ENCODE data around the gene CRIP2. TPM values are rescaled to one million over a fixed set of nuclear protein-coding genes. Genes with fewer than 3 reads are reported as not detected.

CRIP2 gene
- total RNA-seq, 1 donor from 2014 or later = 71.8 TPM

GRCh38 chr14:105447651-105448640 lies 26.7 kb upstream of the CRIP2 start:
- Mint-ChIP-seq H3K9me3 (ENCODE audit: unreplicated experiment) (no peaks in the 10 kb centered on the region), H3K4me3 (ENCODE audit: unreplicated experiment) (no peak overlapping the region), H3K27ac (ENCODE audit: unreplicated experiment) (peak overlapping the region; percentile 26), H3K36me3 (ENCODE audit: low read depth, unreplicated experiment) (no peaks in the 10 kb centered on the region), H3K27me3 (ENCODE audit: low read depth, unreplicated experiment) (no peaks in the 10 kb centered on the region), H3K4me1 (ENCODE audit: low read depth, unreplicated experiment) (no peaks in the 10 kb centered on the region)
- Histone ChIP-seq H3K36me3 (ENCODE audit: insufficient read depth, low read length) (peaks cover 1% of the 10 kb centered on the region), H3K27ac (ENCODE audit: low read depth, low read length) (peak overlapping the region; percentile 5), H3K9me3 (ENCODE audit: insufficient read depth, low read depth, low read length) (no peaks in the 10 kb centered on the region), H4K20me1 (ENCODE audit: insufficient read depth, low read length) (peaks cover 47% of the 10 kb centered on the region), H2AFZ (ENCODE audit: low read depth, low read length) (no peak overlapping the region), H3K9ac (ENCODE audit: low read length) (peak overlapping the region; percentile 35), H3K4me2 (ENCODE audit: low read length) (no peak overlapping the region), H3K4me3 (ENCODE audit: insufficient read depth, low read depth, low read length) (no peak overlapping the region), H3K79me2 (ENCODE audit: insufficient read depth, low read length) (peaks cover 37% of the 10 kb centered on the region), H3K4me1 (ENCODE audit: insufficient read depth, low read length) (no peaks in the 10 kb centered on the region), H3K27me3 (ENCODE audit: insufficient read depth, low read length) (no peaks in the 10 kb centered on the region)
- no peak for TF ChIP-seq EZH2 (IDR thresholded peaks at IDR 0.05; ENCODE audit: insufficient read depth, low read length)
- TF ChIP-seq CTCF (IDR thresholded peaks at IDR 0.05; ENCODE audit: insufficient read depth, low read depth, low read length) = no peak
- FAIRE-seq (no peak), DNase-seq (ENCODE audit: low read depth) (no peak)

GRCh38 chr14:105448706-105449111 lies 25.9 kb upstream of the CRIP2 start:
- H3K4me3 ChIP-seq (ENCODE audit: insufficient read depth, low read depth, low read length) = no peak overlapping the region
- H3K79me2 ChIP-seq (ENCODE audit: insufficient read depth, low read length) = peaks cover 37% of the 10 kb centered on the region
- Mint-ChIP-seq H3K4me1 (ENCODE audit: low read depth, unreplicated experiment) (no peaks in the 10 kb centered on the region), H3K9me3 (ENCODE audit: unreplicated experiment) (no peaks in the 10 kb centered on the region), H3K27ac (ENCODE audit: unreplicated experiment) (peak overlapping the region; percentile 26), H3K27me3 (ENCODE audit: low read depth, unreplicated experiment) (no peaks in the 10 kb centered on the region), H3K36me3 (ENCODE audit: low read depth, unreplicated experiment) (no peaks in the 10 kb centered on the region), H3K4me3 (ENCODE audit: unreplicated experiment) (no peak overlapping the region)
- FAIRE-seq (no peak), DNase-seq (ENCODE audit: low read depth) (peak; percentile 10)
- H3K9me3 ChIP-seq (ENCODE audit: insufficient read depth, low read depth, low read length) = no peaks in the 10 kb centered on the region
- H3K9ac ChIP-seq (ENCODE audit: low read length) = peak overlapping the region; percentile 35
- no peaks in the 10 kb centered on the region for H3K4me1 ChIP-seq (ENCODE audit: insufficient read depth, low read length)
- no peak overlapping the region for H2AFZ ChIP-seq (ENCODE audit: low read depth, low read length)
- peaks cover 46% of the 10 kb centered on the region for H4K20me1 ChIP-seq (ENCODE audit: insufficient read depth, low read length)
- H3K36me3 ChIP-seq (ENCODE audit: insufficient read depth, low read length) = no peaks in the 10 kb centered on the region
- no peaks in the 10 kb centered on the region for H3K27me3 ChIP-seq (ENCODE audit: insufficient read depth, low read length)
- TF ChIP-seq CTCF (IDR thresholded peaks at IDR 0.05; ENCODE audit: insufficient read depth, low read depth, low read length) = peak; percentile 54
- TF ChIP-seq EZH2 (IDR thresholded peaks at IDR 0.05; ENCODE audit: insufficient read depth, low read length) = no peak
- H3K27ac ChIP-seq (ENCODE audit: low read depth, low read length) = no peak overlapping the region
- H3K4me2 ChIP-seq (ENCODE audit: low read length) = no peak overlapping the region
